GM15510 (cell line): Measurements from ENCODE around the gene MRPL44.
A peak's percentile ranks its signal among the peaks of the same experiment; 100 is the strongest.

Experiments used
- POLR2A ChIP-seq: IDR thresholded peaks from 3 replicates; pipeline ENCODE4 v1.6.1; 2011; ENCODE audit warnings: borderline replicate concordance; ENCODE audit not compliant: insufficient read length; ENCODE audit errors: extremely low read depth

MRPL44 gene

GRCh38 chr2:223945755-223946154 lies 11.5 kb upstream of the MRPL44 start:
- no peak for TF ChIP-seq POLR2A

- TF ChIP-seq POLR2A = no peak
These were observed 9.5 kb upstream of the MRPL44 start for GRCh38 chr2:223947711-223948205.

DNA sequence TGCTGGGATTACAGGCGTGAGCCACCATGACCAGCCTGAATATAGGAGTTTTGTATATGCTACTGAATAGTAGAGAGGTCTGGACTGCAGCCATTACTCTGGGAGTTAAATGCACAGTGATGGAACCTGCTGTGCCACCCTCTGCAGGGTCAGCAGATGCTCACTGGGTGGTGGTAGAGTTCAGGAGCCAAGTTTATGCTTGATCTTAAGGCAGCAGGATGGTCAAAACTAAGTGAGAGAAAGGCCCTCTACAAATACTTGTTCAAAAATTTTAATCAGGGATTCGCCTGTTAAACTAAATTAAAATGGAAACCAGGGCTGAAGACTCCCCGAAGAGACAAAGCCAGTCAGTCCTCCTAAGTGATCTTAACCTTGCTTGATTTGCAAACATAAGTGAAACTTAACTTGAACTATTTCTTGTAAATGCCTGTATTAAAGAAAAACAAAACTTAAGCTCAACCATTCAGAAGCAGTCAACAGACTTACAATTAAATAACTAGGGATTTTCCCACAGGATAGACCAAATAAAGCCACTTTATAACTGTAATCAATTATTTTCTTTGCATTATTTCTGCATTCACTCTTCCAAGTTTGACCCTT lies 7.9 kb upstream of the MRPL44 start:
- TF ChIP-seq POLR2A = no peak

DNA sequence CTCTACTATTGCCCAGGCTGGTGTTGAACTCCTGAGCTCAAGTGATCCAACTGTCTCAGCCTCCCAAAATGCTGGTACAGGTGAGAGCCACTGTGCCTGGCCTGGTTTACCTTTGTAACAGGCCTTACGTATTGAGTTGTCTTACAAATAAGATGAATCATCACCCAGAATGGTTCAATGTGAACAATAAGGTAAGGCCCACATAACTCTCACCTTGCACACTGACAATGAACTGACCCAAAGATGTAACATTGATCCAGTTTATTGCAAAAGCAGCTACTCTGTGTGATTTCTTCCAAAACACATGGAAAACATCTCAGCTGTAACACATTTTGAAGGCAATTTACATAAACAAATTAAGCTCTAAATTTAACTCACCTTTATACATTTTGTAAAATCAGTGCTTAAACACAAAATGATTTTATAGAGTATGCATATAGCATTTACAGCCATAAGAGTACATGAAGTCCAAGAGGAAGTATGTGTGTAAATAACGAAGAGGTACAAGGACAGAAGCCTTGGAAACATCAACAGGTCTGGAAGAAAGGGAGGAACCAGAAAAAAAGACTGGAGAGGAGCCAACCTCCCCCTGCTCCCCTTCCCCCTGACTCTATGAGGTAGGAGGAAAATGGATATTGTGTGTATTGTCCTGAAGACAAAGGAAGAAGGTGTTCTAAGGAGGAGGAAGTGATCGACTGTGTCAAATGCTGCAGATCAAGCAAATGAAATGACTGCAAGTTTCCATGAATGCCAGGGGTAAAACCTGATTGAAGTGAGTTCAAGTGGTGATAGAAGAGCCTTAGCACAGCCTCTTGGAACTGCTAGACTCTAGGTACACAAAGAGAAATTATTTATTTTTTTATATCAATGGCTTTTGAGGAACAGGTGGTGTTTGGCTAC lies 6.6 kb upstream of the MRPL44 start:
- TF ChIP-seq POLR2A = no peak

GRCh38 chr2:223952280-223952968 lies 4.8 kb upstream of the MRPL44 start:
- TF ChIP-seq POLR2A = peak; percentile 27

DNA sequence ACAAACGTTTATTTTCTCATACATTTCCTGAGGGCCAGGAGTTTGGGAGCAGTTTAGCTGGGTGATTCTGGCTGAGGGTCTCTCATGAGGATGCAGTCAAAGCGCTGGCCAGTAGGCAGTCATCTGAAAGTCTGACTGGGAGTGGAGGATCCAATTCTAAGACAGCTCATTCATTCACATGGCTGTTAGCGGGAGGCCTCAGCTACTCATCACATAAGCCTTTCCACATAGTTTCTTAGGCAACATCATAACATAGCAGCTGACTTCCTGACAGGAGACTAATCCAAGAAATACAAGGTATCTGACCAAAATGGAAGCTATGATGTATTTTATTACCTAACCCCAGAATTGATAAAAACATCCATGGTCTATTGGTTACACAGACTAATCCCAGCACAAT lies 2.9 kb upstream of the MRPL44 start:
- TF ChIP-seq POLR2A = no peak

DNA sequence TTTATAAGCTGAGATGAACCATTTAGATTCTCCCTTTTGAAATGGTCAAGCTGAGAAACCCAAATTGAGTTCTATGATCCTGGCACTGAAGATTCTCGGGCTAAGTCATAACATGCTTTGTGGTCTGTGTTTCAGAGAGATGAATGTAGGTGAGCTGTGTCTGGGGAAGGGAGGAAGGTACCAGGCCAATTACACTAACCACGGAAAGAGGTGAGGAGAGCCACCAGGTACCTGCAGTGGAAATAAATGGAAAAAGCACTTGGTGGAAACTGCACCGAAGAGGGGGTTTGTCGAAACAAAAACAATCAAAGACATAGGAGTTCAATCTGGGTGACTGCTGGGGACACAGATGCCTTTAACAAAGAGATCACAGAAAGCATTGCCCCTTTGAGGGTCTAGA lies 963 bp upstream of the MRPL44 start:
- TF ChIP-seq POLR2A = no peak

DNA sequence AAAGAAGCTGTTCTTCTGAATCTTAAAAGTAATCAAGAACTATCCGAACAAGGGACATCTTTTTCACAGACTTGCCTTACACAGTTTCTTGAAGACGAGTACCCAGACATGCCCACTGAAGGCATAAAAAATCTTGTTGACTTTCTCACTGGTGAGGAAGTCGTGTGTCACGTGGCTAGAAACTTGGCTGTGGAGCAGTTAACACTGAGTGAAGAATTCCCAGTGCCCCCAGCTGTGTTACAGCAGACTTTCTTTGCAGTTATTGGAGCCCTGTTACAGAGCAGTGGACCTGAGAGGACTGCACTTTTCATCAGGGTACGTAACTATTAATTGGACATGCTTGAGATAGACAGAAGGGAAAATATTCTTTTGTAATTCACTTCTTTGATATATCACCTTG lies 2.4 kb downstream of the MRPL44 start:
- TF ChIP-seq POLR2A = no peak

DNA sequence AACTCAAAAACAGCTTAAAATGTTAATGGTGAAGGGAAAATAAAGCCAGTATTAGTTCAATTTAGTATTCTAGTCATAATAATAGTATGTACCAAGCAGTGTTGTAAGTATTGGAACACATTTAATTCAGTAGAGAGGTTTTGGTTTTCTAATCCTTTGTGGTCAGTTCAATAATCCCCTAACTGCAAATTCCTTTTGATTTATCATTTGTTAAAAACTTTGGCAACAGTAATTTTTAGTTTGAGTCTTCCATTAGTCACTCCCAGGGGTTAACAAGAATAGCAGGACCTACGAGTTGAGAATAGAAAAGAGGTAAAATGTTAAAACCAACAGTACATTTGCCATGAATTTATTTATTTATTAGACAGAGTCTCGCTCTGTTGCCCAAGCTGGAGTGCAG lies 10.7 kb downstream of the MRPL44 start:
- TF ChIP-seq POLR2A = no peak

DNA sequence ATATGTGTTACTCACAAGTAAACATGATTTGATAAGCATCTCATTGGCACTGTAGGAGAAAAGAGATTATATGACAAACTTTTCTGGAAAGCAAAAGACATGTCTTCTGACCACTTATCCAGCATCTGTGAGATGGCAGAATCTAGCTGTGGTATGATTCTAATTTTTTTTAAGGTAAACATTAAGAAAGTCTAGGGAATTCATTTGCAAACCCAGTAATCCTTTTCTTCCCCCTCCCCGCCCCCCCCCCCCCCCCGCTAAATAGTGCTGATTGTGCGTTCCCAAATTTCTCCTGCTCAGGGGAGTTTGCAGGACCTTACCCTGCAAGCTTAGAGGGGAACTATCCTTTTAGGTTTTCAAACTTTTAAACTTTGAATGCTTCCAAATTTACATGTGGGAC lies 12.1 kb downstream of the MRPL44 start:
- TF ChIP-seq POLR2A = no peak

DNA sequence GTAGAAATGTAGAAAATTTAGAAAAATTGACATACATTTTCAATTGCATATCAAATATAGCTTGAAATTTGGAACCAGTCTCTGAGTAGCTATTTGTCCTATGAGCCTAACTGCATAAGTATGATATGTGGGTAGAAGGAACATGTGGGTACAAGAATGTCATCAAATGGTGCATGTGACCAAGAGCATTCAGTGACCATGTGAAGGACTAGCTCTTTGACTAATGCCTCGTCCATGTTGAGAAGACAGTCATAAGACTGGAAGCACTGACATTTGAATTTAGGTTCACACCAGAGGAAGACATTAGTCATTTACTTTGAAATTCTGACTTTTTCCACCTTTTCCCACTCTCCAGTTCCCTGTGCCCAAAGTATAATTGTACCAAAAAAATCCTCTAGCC lies 12.6 kb downstream of the MRPL44 start:
- no peak for TF ChIP-seq POLR2A

DNA sequence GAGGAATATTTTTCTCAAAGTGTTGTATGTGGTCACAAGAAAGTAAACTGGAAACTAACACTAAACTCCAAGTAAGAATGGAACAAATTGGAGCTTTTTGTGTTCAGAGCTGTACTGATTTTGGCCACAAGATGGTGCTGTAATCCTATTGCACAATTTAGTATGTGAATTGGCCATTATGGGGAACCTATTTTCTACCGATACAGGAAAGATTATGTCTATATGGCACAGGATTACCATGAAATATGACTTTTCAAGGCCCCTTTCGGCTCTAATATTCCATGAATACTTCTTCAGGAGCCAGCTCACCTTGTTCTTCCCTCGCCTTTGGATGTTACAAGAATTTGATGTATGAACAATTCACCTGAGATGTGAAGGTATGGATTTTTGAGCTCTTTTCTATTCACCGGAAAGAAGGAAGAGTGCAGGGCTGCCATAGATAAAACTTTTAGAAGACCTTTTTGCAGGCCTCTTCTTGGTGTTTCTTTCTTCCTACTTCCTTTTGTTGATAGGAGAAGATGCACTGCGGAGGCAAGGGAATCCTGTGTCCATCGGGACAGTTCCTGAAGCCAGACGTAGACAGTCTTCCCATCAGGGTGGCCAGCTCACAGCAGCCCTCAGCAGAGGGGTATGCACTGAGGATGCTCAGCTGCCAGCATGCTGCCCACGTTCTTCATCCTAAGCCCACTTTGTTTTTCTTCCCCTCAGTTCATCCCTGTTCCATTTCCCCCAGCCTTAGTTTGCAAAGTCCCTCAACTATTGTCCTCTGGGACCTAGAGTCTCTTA lies 13.3 kb downstream of the MRPL44 start:
- TF ChIP-seq POLR2A = no peak

- TF ChIP-seq POLR2A = no peak
These were observed 14.5 kb downstream of the MRPL44 start for GRCh38 chr2:223971731-223972130.

DNA sequence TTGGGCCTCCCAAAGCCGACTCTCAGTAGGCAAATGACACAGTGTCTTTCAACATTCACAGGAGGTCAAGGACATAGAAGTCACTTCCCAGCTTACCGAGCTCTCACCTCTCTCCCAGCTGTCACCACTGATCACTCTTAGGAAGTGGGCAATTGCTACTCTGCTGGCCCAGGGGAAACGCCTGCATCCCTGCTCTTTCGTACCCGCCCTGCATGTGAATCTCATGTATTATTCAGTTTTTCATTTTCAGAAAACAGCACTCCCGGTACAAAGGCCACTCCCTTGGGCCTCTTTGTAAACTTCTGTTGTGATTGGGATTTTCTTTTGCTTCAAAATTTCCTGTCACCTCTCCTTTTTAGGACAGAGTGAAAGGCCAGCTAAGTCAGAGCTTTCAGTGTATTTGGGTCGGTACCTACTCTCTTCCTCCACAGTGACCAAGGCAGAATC lies 15.4 kb downstream of the MRPL44 start:
- TF ChIP-seq POLR2A = no peak
